Activated naive CD4-positive, alpha-beta T cell treated with anti-CD3 and anti-CD28 coated beads, Interleukin-2, amount 50 U/mL, for 72 hours (primary cell): Measurements from ENCODE around the gene OR1F1. TPM values are rescaled to one million over a fixed set of nuclear protein-coding genes. Genes with fewer than 3 reads are reported as not detected.
"Not testable (repeated sequence)": the region's sequence is repeated elsewhere in the genome, so short reads cannot be mapped to it uniquely, and the experiment has no call there.

ENCODE experiments used
- ATAC-seq, 2 donors: fragments of 150-1000 bp; cut with Tn5 transposase; 2 replicates each; pipeline ENCODE4 v1.10.0; 2021; ENCODE audit warnings: mild to moderate bottlenecking in 2 of 2, moderate library complexity in 2 of 2
- DNase-seq, 2 donors: peaks; one replicate each; pipeline ENCODE4 v3.0.0; 2021 to 2022; ENCODE audit warnings: low spot score in 2 of 2
- H3K27ac Mint-ChIP-seq, 2 donors: one replicate each; pipeline ENCODE4 v1.8.0; 2022; ENCODE audit warnings: mild to moderate bottlenecking in 2 of 2, mixed read lengths in 2 of 2
- H3K36me3 Mint-ChIP-seq, 2 donors: one replicate each; pipeline ENCODE4 v1.8.0; 2022; ENCODE audit warnings: mixed read lengths in 2 of 2
- H3K9me3 Mint-ChIP-seq, 2 donors: one replicate each; pipeline ENCODE4 v1.8.0; 2022; ENCODE audit warnings: mixed read lengths in 2 of 2
- total RNA-seq, 2 donors: library from RNA; stranded (reverse); gene quantifications; one replicate each; pipeline ENCODE4 v1.2.3, GENCODE V29; 2022

Gene OR1F1
- total RNA-seq, 2 donors from 2014 or later, result not detected

DNA sequence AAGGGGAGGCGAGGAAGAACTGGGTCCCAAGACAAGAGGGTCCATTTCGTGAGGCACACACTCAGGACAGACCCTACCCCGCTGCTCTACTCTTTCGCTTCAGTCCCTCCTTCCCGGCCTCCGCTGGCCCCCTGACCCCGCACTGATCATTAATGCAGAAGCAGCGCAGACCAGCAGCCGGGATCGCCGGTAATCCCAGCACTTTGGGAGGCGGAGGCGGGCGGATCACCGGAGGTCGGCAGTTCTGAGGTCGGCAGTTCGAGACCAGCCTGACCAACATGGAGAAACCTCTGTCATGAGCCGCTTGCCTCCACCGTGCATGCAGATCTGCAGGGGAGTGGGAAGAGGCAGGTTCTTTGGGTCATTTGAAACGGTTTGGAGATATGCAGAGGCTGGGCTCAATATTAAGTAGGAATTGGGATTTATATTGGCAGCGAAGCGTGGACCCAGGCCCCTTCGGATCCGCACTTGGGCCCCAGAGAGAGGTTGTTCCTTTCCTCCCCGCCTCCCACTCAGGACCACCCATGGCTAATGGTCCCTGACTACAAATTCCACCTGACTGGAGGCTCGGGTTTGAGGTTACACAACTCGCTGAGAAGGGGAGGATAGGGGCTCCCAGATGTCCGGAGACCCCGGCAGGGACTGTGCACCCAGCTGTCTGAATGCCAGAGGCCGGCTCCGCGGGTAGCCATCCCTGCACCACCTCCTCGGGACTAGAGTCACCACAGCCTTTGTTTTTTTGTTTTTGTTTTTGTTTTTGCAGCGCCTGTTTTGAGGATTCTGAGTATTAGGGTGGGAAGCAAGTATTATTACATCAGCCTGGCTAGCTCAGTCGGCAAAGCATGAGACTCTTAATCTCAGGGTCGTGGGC is 23.6 kb upstream of the OR1F1 start:
- no peaks in the 10 kb centered on the region for H3K9me3 Mint-ChIP-seq
- peaks cover 0 to 2% of the 10 kb centered on the region in 2 donors for H3K36me3 Mint-ChIP-seq
- peak overlapping the region in 1 of 2 donors; percentile 38 for H3K27ac Mint-ChIP-seq
- no peak for DNase-seq
- no peak for ATAC-seq

DNA sequence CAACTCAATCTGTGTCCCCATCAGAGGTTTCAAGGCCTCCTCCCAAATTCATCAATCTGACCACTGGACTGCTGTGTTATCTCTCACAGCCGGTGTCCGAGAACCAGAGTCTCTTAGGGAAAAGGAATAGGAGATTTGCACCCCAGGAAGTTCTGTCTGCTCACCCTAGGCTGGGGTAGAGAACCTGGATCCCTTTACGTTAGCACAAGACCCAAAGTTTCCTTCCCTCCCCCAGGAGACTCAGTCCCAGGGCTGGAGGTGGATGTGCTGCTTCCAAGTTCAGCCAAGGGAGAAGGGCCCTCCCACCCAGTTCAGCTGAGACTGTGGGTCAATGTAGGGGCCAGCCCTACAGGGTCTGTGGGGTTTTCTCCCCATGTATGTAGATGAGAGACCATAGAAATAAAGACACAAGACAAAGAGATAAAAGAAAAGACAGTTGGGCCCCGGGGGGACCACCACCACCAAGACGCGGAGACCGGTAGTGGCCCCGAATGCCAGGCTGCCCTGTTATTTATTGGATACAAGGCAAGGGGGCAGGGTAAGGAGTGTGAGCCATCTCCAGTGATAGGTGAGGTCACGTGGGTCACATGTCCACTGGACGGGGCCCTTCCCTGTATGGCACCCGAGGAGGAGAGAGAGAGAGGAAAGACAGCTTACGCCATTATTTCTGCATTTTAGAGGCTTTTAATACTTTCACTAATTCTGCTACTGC is 22.7 kb upstream of the OR1F1 start:
- H3K36me3 Mint-ChIP-seq, result no peaks in the 10 kb centered on the region
- H3K27ac Mint-ChIP-seq, result peak overlapping the region in 1 of 2 donors; percentile 88
- ATAC-seq, result peak; percentile 14 to 56
- no peaks in the 10 kb centered on the region for H3K9me3 Mint-ChIP-seq
- no peak for DNase-seq

DNA sequence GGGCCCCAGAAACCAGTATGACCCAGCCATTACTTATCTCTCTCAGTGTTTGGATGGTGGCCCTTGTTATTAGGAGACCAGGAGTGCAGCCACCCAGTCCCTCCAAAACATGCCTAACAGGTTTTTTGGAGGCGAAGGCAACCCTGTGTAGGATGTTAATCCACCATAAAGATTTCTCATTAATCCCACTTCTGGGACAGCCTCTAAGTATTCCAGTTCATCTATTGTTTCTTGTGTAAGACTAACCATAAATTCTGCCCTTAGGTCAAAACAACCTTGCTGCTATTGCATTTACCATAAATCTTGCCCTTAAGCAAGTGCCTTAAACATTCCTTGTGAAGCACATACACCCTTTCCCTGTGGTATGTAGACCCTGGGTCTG is 21.5 kb upstream of the OR1F1 start:
- ATAC-seq, result no peak
- Mint-ChIP-seq H3K27ac (no peak overlapping the region), H3K9me3 (no peaks in the 10 kb centered on the region), H3K36me3 (no peaks in the 10 kb centered on the region)
- no peak for DNase-seq

DNA sequence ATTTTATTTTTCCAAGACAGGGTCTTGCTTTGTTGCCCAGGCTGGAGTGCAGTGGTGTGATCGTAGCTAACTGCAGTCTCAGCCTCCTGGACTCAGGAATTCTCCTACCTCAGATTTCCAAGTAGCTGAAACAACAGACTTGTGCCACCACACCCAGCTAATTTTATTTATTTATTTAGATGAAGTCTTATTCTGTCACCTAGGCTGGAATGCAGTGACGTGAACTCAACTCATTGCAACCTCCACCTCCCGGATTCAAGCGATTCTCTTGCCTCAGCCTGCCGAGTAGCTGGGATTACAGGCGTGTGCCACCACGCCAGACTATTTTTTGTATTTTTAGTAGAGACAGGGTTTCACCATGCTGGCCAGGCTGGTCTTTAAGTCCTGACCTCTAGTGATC is 19.3 kb upstream of the OR1F1 start:
- DNase-seq, H3K36me3 Mint-ChIP-seq, H3K9me3 Mint-ChIP-seq, ATAC-seq, H3K27ac Mint-ChIP-seq: not testable (repeated sequence)

DNA sequence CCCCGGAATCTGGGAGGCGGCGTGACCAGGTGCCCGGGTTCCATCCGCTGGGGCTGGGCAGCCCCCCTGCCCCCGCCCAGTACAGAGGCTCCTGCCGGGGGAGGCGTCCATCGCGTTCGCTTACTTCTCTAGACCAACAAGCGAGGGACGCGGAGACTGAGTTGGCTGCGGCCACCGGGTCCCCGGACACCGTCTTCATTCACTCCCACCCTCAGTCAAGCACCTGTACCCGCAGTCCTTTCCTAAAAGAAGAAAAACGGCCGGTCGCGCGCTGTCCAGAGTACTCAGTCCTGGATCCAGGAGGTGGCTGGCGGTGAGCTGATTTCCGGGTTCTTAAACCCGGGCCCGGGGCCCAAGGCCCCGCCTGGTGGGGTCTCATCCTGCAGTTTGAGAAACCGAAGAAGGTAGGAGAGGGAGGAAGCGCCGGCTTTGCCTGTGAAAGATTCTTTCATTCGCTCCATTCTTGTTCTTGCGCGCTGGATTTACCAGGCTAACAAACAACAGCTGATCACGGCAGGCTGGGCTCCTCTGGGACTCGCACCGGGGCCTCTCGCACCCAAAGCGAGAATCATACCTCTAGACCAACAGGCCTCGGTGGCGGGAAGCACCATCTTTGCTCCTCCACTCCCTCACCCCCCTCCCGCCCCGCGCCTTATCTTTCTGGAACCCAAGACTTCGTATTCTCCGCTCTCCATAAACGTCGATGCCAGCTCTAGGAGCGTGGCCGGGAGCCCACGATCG is 17.4 kb upstream of the OR1F1 start:
- Mint-ChIP-seq H3K9me3 (no peaks in the 10 kb centered on the region), H3K36me3 (peaks cover 0 to 5% of the 10 kb centered on the region in 2 donors), H3K27ac (peak overlapping the region; percentile 84 to 96)
- DNase-seq (no peak), ATAC-seq (peak; percentile 6 to 7)

DNA sequence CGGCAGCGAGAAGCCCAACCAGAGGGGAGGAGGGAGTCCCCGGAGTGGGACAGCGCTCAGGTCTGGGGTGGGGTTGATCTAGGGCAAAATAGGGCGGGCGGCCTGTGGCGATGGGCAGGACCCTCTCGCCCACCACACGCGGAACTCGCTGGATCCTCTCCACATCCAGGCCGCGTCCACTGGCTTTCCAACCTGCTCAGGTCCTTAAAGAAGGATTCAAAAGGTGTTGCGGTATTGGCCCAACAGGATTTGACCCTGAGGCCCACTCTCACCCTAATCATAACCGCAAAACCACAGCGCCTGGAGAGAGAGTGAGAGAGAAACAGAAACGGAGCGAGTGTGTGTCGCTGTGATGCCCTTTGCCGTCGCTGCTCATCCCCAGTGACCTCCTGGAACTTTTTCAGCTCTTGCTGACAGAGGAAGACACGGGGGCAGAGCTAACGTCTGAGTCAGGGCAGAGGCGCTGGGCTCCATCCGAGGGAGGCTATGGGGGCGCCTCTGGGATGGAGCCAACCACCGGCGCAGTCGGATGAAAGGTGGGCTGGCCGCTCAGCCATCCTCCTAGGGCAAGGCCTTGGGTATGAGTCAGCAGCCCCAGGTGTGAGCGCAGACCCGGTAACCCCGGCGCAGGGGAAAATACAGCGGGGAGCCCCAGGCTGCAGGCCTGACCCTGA is 16.7 kb upstream of the OR1F1 start:
- H3K36me3 Mint-ChIP-seq, result peaks cover 0 to 5% of the 10 kb centered on the region in 2 donors
- DNase-seq (peak; percentile 68 to 84), ATAC-seq (peak; percentile 75 to 88)
- peak overlapping the region; percentile 84 to 96 for H3K27ac Mint-ChIP-seq
- H3K9me3 Mint-ChIP-seq, result no peaks in the 10 kb centered on the region

DNA sequence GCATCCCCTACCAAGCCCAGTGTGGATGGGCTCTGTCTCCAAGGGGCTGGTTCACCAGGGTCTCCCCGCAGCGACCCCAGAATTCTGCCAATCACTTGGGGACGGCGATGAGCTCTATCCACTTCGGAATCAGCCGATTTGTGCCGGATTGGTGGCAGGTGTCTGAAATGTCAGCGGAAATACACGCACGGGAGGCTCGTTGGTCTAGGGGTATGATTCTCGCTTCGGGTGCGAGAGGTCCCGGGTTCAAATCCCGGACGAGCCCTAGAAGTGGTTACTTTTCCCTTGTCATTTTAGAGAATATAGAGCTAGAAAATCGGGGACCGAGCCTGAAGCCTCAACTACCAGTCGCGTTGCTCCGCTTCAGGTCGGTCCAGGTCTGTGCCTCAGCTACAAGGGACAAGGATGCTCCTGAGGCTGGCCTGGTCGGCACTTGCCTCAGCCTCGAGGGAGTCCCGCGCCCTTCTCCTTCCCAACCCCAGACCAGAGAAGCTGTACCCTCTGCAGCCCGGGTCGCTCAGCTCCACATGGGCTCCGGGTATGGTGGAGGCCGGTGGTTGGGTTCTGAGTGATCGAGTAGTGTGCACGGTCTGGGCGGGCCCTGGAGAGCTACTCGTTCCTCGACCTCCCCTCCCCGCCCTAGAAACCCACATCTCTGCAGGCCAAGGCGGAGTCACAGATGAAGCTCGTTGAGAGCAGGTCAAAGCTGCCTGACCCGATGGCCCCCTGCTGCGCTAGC is 16.0 kb upstream of the OR1F1 start:
- ATAC-seq (peak; percentile 24 to 44), DNase-seq (no peak)
- Mint-ChIP-seq H3K27ac (peak overlapping the region; percentile 84 to 96), H3K36me3 (peaks cover 0 to 5% of the 10 kb centered on the region in 2 donors), H3K9me3 (no peaks in the 10 kb centered on the region)

- ATAC-seq (peak; percentile 12 to 26), DNase-seq (peak in 1 of 2 donors; percentile 60)
- H3K27ac Mint-ChIP-seq, result peak overlapping the region; percentile 36 to 93
- H3K36me3 Mint-ChIP-seq, result peaks cover 0 to 5% of the 10 kb centered on the region in 2 donors
- H3K9me3 Mint-ChIP-seq, result no peaks in the 10 kb centered on the region
Observed at GRCh38 chr16:3173892-3174617, 13.9 kb upstream of the OR1F1 start.

- peaks cover 0 to 5% of the 10 kb centered on the region in 2 donors for H3K36me3 Mint-ChIP-seq
- peak overlapping the region; percentile 36 to 93 for H3K27ac Mint-ChIP-seq
- ATAC-seq, result no peak
Observed at GRCh38 chr16:3174618-3175148, 13.3 kb upstream of the OR1F1 start.

GRCh38 chr16:3175157-3176093 is 12.6 kb upstream of the OR1F1 start:
- ATAC-seq, result peak in 1 of 2 donors; percentile 27
- DNase-seq, result peak in 1 of 2 donors; percentile 69
- Mint-ChIP-seq H3K36me3 (peaks cover 0 to 5% of the 10 kb centered on the region in 2 donors), H3K27ac (peak overlapping the region in 1 of 2 donors; percentile 77), H3K9me3 (no peaks in the 10 kb centered on the region)

More at GRCh38 chr16:3174618-3175148, 13.3 kb upstream of the OR1F1 start:
- no peak for DNase-seq
- H3K9me3 Mint-ChIP-seq, result no peaks in the 10 kb centered on the region

GRCh38 chr16:3179651-3180050 is 8.4 kb upstream of the OR1F1 start:
- Mint-ChIP-seq H3K36me3 (peaks cover 8% of the 10 kb centered on the region in 2 donors), H3K27ac (no peak overlapping the region), H3K9me3 (peaks cover 0 to 5% of the 10 kb centered on the region in 2 donors)
- DNase-seq (no peak), ATAC-seq (no peak)

DNA sequence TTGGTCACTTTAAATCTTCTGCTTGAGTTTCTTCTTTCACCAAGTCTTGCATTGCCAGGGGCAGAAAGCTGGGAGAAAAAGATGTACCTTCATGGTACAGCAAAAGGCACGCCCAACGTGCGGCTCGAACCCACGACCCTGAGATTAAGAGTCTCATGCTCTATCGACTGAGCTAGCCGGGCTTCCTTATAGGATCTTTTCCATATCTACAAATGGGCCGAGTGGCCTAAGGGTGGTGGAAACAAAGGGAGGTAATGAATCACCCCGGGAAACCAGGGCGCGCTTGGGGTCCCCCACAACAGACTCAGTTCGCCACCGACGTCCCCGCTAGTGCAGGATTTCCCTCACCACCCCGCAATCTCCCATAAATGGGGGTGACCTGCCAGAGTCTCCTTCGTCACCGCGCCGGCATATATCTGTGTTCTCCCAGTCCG is 7.5 kb upstream of the OR1F1 start:
- Mint-ChIP-seq H3K9me3 (peaks cover 0 to 5% of the 10 kb centered on the region in 2 donors), H3K36me3 (peaks cover 8% of the 10 kb centered on the region in 2 donors), H3K27ac (no peak overlapping the region)
- DNase-seq (no peak), ATAC-seq (no peak)

GRCh38 chr16:3182293-3182607 is 5.8 kb upstream of the OR1F1 start:
- not testable (repeated sequence) for DNase-seq, H3K9me3 Mint-ChIP-seq, ATAC-seq, H3K36me3 Mint-ChIP-seq
- peak overlapping the region; percentile 82 to 99 for H3K27ac Mint-ChIP-seq
